WTC11 (cell line): ENCODE results near the gene ERCC5. TPM values are rescaled to one million over a fixed set of nuclear protein-coding genes. Genes with fewer than 3 reads are reported as not detected.

Experiments used
- AR ChIP-seq: fragments of 250-450 bp; sonication (Bioruptor Pico); IDR thresholded peaks from 2 replicates; pipeline ENCODE4 v1.9.0; 2021; ENCODE audit warnings: mild to moderate bottlenecking
- ATF2 ChIP-seq: sonication (generic); formaldehyde crosslinking; IDR thresholded peaks from 2 replicates; pipeline ENCODE4 v1.8.1; 2022; ENCODE audit warnings: low read depth, missing genetic modification reagents, borderline replicate concordance
- CREB1 ChIP-seq: sonication (generic); formaldehyde crosslinking; IDR thresholded peaks from 2 replicates; pipeline ENCODE4 v1.8.0; 2023; ENCODE audit warnings: mild to moderate bottlenecking, missing genetic modification reagents
- CREM ChIP-seq: sonication (generic); formaldehyde crosslinking; IDR thresholded peaks from 2 replicates; pipeline ENCODE4 v1.8.1; 2022; ENCODE audit warnings: mild to moderate bottlenecking, missing genetic modification reagents, moderate library complexity
- CTCF ChIP-seq: fragments of 200-600 bp; IDR thresholded peaks from 2 replicates; pipeline ENCODE4 v1.8.0; 2022; ENCODE audit warnings: antibody characterized with exemption
- ESRRA ChIP-seq: sonication (generic); formaldehyde crosslinking; IDR thresholded peaks from 2 replicates; pipeline ENCODE4 v1.8.1; 2022; ENCODE audit warnings: mild to moderate bottlenecking, missing genetic modification reagents, borderline replicate concordance
- ETV6 ChIP-seq: sonication (generic); formaldehyde crosslinking; IDR thresholded peaks from 2 replicates; pipeline ENCODE4 v1.8.1; 2022; ENCODE audit warnings: mild to moderate bottlenecking, missing genetic modification reagents
- FOXK1 ChIP-seq: sonication (generic); formaldehyde crosslinking; IDR thresholded peaks from 2 replicates; pipeline ENCODE4 v1.8.0; 2022; ENCODE audit warnings: mild to moderate bottlenecking, moderate library complexity, missing genetic modification reagents
- FOXP4 ChIP-seq: sonication (generic); formaldehyde crosslinking; IDR thresholded peaks from 2 replicates; pipeline ENCODE4 v1.8.0; 2022; ENCODE audit warnings: mild to moderate bottlenecking, missing genetic modification reagents
- GRHL2 ChIP-seq: fragments of 250-450 bp; sonication (Bioruptor Pico); IDR thresholded peaks from 2 replicates; pipeline ENCODE4 v1.8.0; 2022; ENCODE audit warnings: mild to moderate bottlenecking, moderate library complexity; ENCODE audit not compliant: insufficient replicate concordance, severe bottlenecking
- GTF2I ChIP-seq: fragments of 250-450 bp; sonication (Bioruptor Pico); conservative IDR thresholded peaks from 2 replicates; pipeline ENCODE4 v1.4.0; 2021; ENCODE audit warnings: mild to moderate bottlenecking
- IRF2 ChIP-seq: sonication (generic); formaldehyde crosslinking; IDR thresholded peaks from 2 replicates; pipeline ENCODE4 v1.8.0; 2022; ENCODE audit warnings: low read depth, missing genetic modification reagents, borderline replicate concordance
- JAZF1 ChIP-seq: fragments of 250-450 bp; sonication (Bioruptor Pico); IDR thresholded peaks from 2 replicates; pipeline ENCODE4 v1.9.0; 2021; ENCODE audit warnings: moderate library complexity, mild to moderate bottlenecking, inconsistent platforms
- MAX ChIP-seq: sonication (generic); formaldehyde crosslinking; IDR thresholded peaks from 2 replicates; pipeline ENCODE4 v1.8.0; 2022; ENCODE audit warnings: mild to moderate bottlenecking, missing genetic modification reagents
- MLX ChIP-seq: sonication (generic); formaldehyde crosslinking; IDR thresholded peaks from 2 replicates; pipeline ENCODE4 v1.8.1; 2023; ENCODE audit warnings: mild to moderate bottlenecking, missing genetic modification reagents, moderate library complexity
- NFE2L1 ChIP-seq: sonication (generic); formaldehyde crosslinking; IDR thresholded peaks from 2 replicates; pipeline ENCODE4 v1.8.1; 2023; ENCODE audit warnings: missing genetic modification reagents
- NFYB ChIP-seq: sonication (generic); formaldehyde crosslinking; conservative IDR thresholded peaks from 2 replicates; pipeline ENCODE4 v1.8.0; 2022; ENCODE audit warnings: low read depth, missing genetic modification reagents
- NR2C2 ChIP-seq: sonication (generic); formaldehyde crosslinking; IDR thresholded peaks from 2 replicates; pipeline ENCODE4 v1.8.0; 2022; ENCODE audit warnings: mild to moderate bottlenecking, missing genetic modification reagents
- SP1 ChIP-seq: sonication (generic); formaldehyde crosslinking; conservative IDR thresholded peaks from 2 replicates; pipeline ENCODE4 v1.8.1; 2022; ENCODE audit warnings: missing genetic modification reagents
- STAT6 ChIP-seq: sonication (generic); formaldehyde crosslinking; conservative IDR thresholded peaks from 2 replicates; pipeline ENCODE4 v1.8.1; 2023; ENCODE audit warnings: mild to moderate bottlenecking, low read depth, missing genetic modification reagents, moderate library complexity
- TCF7 ChIP-seq: sonication (generic); formaldehyde crosslinking; IDR thresholded peaks from 2 replicates; pipeline ENCODE4 v1.8.0; 2022; ENCODE audit warnings: mild to moderate bottlenecking, low read depth, missing genetic modification reagents, moderate library complexity
- TEAD1 ChIP-seq: sonication (generic); formaldehyde crosslinking; IDR thresholded peaks from 2 replicates; pipeline ENCODE4 v1.8.0; 2022; ENCODE audit warnings: mild to moderate bottlenecking, missing genetic modification reagents
- TEAD4 ChIP-seq: sonication (generic); formaldehyde crosslinking; IDR thresholded peaks from 2 replicates; pipeline ENCODE4 v1.8.0; 2022; ENCODE audit warnings: mild to moderate bottlenecking, missing genetic modification reagents
- USF1 ChIP-seq: sonication (generic); formaldehyde crosslinking; IDR thresholded peaks from 2 replicates; pipeline ENCODE4 v1.8.0; 2022; ENCODE audit warnings: mild to moderate bottlenecking, missing genetic modification reagents
- ZNF121 ChIP-seq: sonication (generic); formaldehyde crosslinking; IDR thresholded peaks from 2 replicates; pipeline ENCODE4 v1.8.0; 2023; ENCODE audit warnings: missing genetic modification reagents
- ZNF232 ChIP-seq: sonication (generic); formaldehyde crosslinking; IDR thresholded peaks from 2 replicates; pipeline ENCODE4 v1.8.0; 2022; ENCODE audit warnings: mild to moderate bottlenecking, missing genetic modification reagents
- ZNF263 ChIP-seq: sonication (generic); formaldehyde crosslinking; IDR thresholded peaks from 2 replicates; pipeline ENCODE4 v1.8.1; 2022; ENCODE audit warnings: low read depth, mild to moderate bottlenecking, moderate library complexity, missing genetic modification reagents
- total RNA-seq: library from RNA; stranded (reverse); gene quantifications from 3 replicates; pipeline ENCODE4 v1.2.3, GENCODE V29; 2021

The ERCC5 gene
- total RNA-seq, 1 experiment from 2014 or later: 26.5 TPM

GRCh38 chr13:102800145-102801041 is 45.4 kb upstream of the ERCC5 start (continued):
- 0 out of 2 replicates have a peak, but pooled peaks have one; percentile 73 for TF ChIP-seq ESRRA (CRISPR knock-in tag)
- TF ChIP-seq JAZF1 (CRISPR knock-in tag): no peak
- TF ChIP-seq FOXK1 (CRISPR knock-in tag): no peak
- TF ChIP-seq GRHL2 (CRISPR knock-in tag): no peak
- no peak for TF ChIP-seq TCF7 (CRISPR knock-in tag)
- peak; percentile 61 for TF ChIP-seq CTCF
- peak; percentile 32 for TF ChIP-seq MAX (CRISPR knock-in tag)
- no peak for TF ChIP-seq MLX (CRISPR knock-in tag)
- TF ChIP-seq TEAD1 (CRISPR knock-in tag): 0 out of 2 replicates have a peak, but pooled peaks have one; percentile 8
- TF ChIP-seq IRF2 (CRISPR knock-in tag): no peak
- TF ChIP-seq ZNF263: peak; percentile 41; the same call in 1 of the 2 replicates
- TF ChIP-seq STAT6 (CRISPR knock-in tag): no peak
- no peak for TF ChIP-seq CREM
- TF ChIP-seq ZNF232: no peak
- TF ChIP-seq NFYB: no peak
- no peak for TF ChIP-seq SP1 (CRISPR knock-in tag)
- no peak for TF ChIP-seq ATF2 (CRISPR knock-in tag)
- no peak for TF ChIP-seq TEAD4 (CRISPR knock-in tag)
- TF ChIP-seq NR2C2 (CRISPR knock-in tag): no peak
- TF ChIP-seq USF1 (CRISPR knock-in tag): no peak
- TF ChIP-seq ETV6 (CRISPR knock-in tag): peak; percentile 59; the same call in 1 of the 2 replicates
- no peak for TF ChIP-seq FOXP4 (CRISPR knock-in tag)
- no peak for TF ChIP-seq AR (CRISPR knock-in tag)
- TF ChIP-seq CREB1 (CRISPR knock-in tag): no peak
- TF ChIP-seq ZNF121: no peak
- no peak for TF ChIP-seq NFE2L1 (CRISPR knock-in tag)
- no peak for TF ChIP-seq GTF2I (CRISPR knock-in tag)
